ENCODE measurements around the gene RFWD3. TPM values are rescaled to one million over a fixed set of nuclear protein-coding genes. Genes with fewer than 3 reads are reported as not detected.

The RFWD3 gene
- total RNA-seq, 1 experiment from 2014 or later: 118 TPM

DNA sequence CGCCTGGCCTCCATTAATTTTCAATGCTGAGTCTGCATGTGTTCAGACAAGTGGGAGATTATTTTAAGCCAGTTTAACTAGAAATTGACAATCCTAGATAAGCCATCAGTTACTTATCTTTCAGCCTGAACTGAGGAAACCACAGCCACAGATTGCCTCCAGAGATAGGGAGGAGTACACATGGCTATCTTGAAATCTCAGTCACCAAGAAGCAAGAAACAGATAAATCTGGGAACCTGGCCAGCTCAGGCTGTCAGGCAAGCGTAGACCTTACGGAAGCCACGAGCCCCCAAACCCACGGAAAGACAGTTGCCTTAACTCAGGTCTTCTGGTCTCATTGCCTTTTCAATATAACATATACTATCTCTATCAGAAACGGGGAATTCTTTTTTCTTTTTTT lies 57.7 kb downstream of the RFWD3 start:
- H3K4me1 ChIP-seq: peaks cover 20% of the 10 kb centered on the region
- intact Hi-C loops (cut with micrococcal nuclease; ENCODE audit: unreplicated experiment): loop anchor here (5.0 kb wide), 2 partner anchors 242 to 312 kb away; partner anchors contain the start of gene PSMD7
- Mint-ChIP-seq H3K27me3 (ENCODE audit: insufficient read depth, unreplicated experiment) (no peaks in the 10 kb centered on the region), H3K4me3 (ENCODE audit: unreplicated experiment) (no peak overlapping the region), H3K36me3 (ENCODE audit: insufficient read depth, unreplicated experiment) (peaks cover 34% of the 10 kb centered on the region), H3K4me1 (ENCODE audit: low read depth, unreplicated experiment) (peaks cover 20% of the 10 kb centered on the region), H3K27ac (ENCODE audit: unreplicated experiment) (peak overlapping the region; percentile 45), H3K9me3 (ENCODE audit: unreplicated experiment) (no peaks in the 10 kb centered on the region)
- CTCF ChIA-PET: no interaction called here
- POLR2A ChIA-PET: no interaction called here
- TF ChIP-seq CTCF (IDR thresholded peaks at IDR 0.05; ENCODE audit: insufficient read depth in 1 of 2, low read depth in 1 of 2, low read length in 1 of 2, severe bottlenecking in 1 of 2, unreplicated experiment in 1 of 2): no peak
- no peak overlapping the region for H3K4me3 ChIP-seq (ENCODE audit: low read depth, low read length)
- no peaks in the 10 kb centered on the region for H3K36me3 ChIP-seq (ENCODE audit: control insufficient read depth, insufficient read depth, low read length)
- DNase-seq: no peak
- H3K9me3 ChIP-seq: no peaks in the 10 kb centered on the region
- BruUV-seq (replicated peaks): no TSS peak
- no peaks in the 10 kb centered on the region for H3K27me3 ChIP-seq (replicated peaks; ENCODE audit: control insufficient read depth, insufficient read depth, low read length)

DNA sequence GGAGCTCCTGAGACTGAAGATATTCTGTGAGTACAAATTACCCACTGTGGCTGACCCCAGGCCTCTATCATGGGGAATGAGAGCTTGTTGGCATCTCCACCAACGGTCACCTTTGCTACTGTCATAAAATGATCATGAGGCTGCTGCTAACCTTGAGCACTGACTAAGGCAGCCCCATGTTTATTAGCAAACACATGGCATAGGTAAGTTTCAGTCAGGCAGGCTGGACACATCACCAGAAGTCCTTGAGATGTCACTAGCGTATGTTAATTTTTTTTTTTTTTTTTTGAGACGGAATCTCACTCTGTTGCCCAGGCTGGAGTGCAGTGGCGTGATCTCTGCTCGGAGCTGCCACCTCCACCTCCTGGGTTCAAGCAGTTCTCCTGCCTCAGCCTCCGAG lies 58.3 kb downstream of the RFWD3 start:
- no peaks in the 10 kb centered on the region for H3K27me3 ChIP-seq (replicated peaks; ENCODE audit: control insufficient read depth, insufficient read depth, low read length)
- H3K4me1 ChIP-seq: peaks cover 20% of the 10 kb centered on the region
- no peak overlapping the region for H3K4me3 ChIP-seq (ENCODE audit: low read depth, low read length)
- Mint-ChIP-seq H3K27ac (ENCODE audit: unreplicated experiment) (peak overlapping the region; percentile 99), H3K9me3 (ENCODE audit: unreplicated experiment) (no peaks in the 10 kb centered on the region), H3K27me3 (ENCODE audit: insufficient read depth, unreplicated experiment) (no peaks in the 10 kb centered on the region), H3K4me1 (ENCODE audit: low read depth, unreplicated experiment) (peaks cover 20% of the 10 kb centered on the region), H3K36me3 (ENCODE audit: insufficient read depth, unreplicated experiment) (peaks cover 34% of the 10 kb centered on the region), H3K4me3 (ENCODE audit: unreplicated experiment) (peak overlapping the region; percentile 100)
- CTCF ChIA-PET: no interaction called here
- POLR2A ChIA-PET: no interaction called here
- TF ChIP-seq CTCF (IDR thresholded peaks at IDR 0.05; ENCODE audit: insufficient read depth in 1 of 2, low read depth in 1 of 2, low read length in 1 of 2, severe bottlenecking in 1 of 2, unreplicated experiment in 1 of 2): no peak
- intact Hi-C loops (cut with micrococcal nuclease; ENCODE audit: unreplicated experiment): loop anchor here (5.0 kb wide), 2 partner anchors 241 to 311 kb away; partner anchors contain the start of gene PSMD7
- no peak for DNase-seq
- H3K9me3 ChIP-seq: no peaks in the 10 kb centered on the region
- BruUV-seq (replicated peaks): no TSS peak
- H3K36me3 ChIP-seq (ENCODE audit: control insufficient read depth, insufficient read depth, low read length): no peaks in the 10 kb centered on the region

GRCh38 chr16:74607962-74608356 lies 58.7 kb downstream of the RFWD3 start:
- Mint-ChIP-seq H3K4me1 (ENCODE audit: low read depth, unreplicated experiment) (peaks cover 20% of the 10 kb centered on the region), H3K9me3 (ENCODE audit: unreplicated experiment) (no peaks in the 10 kb centered on the region), H3K4me3 (ENCODE audit: unreplicated experiment) (peak overlapping the region; percentile 100), H3K27ac (ENCODE audit: unreplicated experiment) (peak overlapping the region; percentile 99), H3K36me3 (ENCODE audit: insufficient read depth, unreplicated experiment) (peaks cover 34% of the 10 kb centered on the region), H3K27me3 (ENCODE audit: insufficient read depth, unreplicated experiment) (no peaks in the 10 kb centered on the region)
- Histone ChIP-seq H3K4me3 (ENCODE audit: low read depth, low read length) (no peak overlapping the region), H3K27me3 (replicated peaks; ENCODE audit: control insufficient read depth, insufficient read depth, low read length) (no peaks in the 10 kb centered on the region), H3K9me3 (no peaks in the 10 kb centered on the region), H3K4me1 (peaks cover 20% of the 10 kb centered on the region), H3K36me3 (ENCODE audit: control insufficient read depth, insufficient read depth, low read length) (no peaks in the 10 kb centered on the region)
- no peak for TF ChIP-seq CTCF (IDR thresholded peaks at IDR 0.05; ENCODE audit: insufficient read depth in 1 of 2, low read depth in 1 of 2, low read length in 1 of 2, severe bottlenecking in 1 of 2, unreplicated experiment in 1 of 2)
- no TSS peak for BruUV-seq (replicated peaks)
- CTCF ChIA-PET: no interaction called here
- POLR2A ChIA-PET: no interaction called here
- DNase-seq: no peak
- intact Hi-C loops (cut with micrococcal nuclease; ENCODE audit: unreplicated experiment): loop anchor here (2.0 to 5.0 kb wide), 4 partner anchors 39 to 311 kb away; partner anchors contain the start of gene PSMD7
